T1000 (cell line): ENCODE results near the gene CIAO2A.
A peak's percentile ranks its signal among the peaks of the same experiment; 100 is the strongest.
"Not testable (repeated sequence)": the region's sequence is repeated elsewhere in the genome, so short reads cannot be mapped to it uniquely, and the experiment has no call there.

ENCODE experiments used
- DNase-seq: peaks from one replicate; lab custom pipeline; 2025; ENCODE audit warnings: mixed read lengths; lab: John Stamatoyannopoulos, UW

Gene CIAO2A, protein sequence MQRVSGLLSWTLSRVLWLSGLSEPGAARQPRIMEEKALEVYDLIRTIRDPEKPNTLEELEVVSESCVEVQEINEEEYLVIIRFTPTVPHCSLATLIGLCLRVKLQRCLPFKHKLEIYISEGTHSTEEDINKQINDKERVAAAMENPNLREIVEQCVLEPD

GRCh38 chr15:64093627-64094417 lies at the start of gene CIAO2A:
Gene CIAO2A (minus strand): TSS chr15:64093838. CDS start chr15:64093768, 70 bp downstream.
- peak; percentile 88 for DNase-seq

DNA sequence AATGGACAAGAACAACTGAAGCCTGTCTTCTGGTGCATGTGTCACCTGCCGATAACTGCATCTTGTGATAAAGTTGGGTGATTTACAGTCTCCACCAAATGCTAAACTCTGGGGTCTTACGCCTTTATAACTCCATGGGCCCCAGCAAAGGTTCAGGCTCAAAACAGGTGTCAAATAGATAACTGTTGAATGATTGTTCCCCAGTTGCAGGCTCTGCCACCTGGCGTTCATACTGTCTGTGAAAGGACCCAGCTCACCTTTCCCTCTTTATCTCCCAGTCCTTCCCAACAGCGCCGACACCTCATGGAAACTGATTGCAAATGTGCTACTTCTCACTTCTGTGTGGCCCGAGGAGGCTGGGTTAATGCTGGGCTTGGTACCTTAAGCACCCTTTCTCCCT lies 49.6 kb upstream of the CIAO2A start:
- DNase-seq: no peak

DNA sequence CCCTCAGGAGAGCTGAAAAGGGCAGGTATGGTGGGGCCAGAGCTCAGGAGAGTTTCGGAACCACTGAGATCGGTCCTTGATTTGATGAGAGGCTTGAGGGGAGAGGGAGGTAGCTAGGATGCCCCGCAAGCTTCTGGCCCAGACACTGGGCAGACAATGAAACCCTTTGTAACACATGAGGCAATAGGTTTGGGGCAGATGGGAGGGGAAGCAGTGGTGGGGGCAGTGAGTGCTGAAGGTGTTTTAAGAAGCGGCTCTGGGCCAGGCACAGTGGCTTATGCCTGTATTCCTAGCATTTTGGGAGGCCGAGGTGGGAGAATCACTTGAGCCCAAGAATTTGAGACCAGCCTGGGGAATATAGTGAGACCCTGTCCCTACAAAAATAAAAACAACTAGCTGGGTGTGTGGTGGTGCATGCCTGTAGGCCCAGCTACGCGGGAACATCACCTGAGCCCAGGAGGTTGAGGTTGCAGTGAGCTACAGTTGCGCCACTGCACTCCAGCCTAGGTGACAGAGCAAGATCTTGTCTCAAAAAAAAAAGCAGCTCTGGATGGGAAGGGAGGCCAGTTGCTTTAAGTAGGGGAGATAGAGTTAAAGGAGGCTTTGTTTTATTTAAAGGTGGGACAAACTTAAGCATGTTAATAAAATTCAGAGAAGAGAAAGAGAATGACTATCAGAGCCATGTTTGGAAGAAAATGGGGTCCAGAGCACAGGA lies 48.3 kb upstream of the CIAO2A start:
- DNase-seq: no peak

DNA sequence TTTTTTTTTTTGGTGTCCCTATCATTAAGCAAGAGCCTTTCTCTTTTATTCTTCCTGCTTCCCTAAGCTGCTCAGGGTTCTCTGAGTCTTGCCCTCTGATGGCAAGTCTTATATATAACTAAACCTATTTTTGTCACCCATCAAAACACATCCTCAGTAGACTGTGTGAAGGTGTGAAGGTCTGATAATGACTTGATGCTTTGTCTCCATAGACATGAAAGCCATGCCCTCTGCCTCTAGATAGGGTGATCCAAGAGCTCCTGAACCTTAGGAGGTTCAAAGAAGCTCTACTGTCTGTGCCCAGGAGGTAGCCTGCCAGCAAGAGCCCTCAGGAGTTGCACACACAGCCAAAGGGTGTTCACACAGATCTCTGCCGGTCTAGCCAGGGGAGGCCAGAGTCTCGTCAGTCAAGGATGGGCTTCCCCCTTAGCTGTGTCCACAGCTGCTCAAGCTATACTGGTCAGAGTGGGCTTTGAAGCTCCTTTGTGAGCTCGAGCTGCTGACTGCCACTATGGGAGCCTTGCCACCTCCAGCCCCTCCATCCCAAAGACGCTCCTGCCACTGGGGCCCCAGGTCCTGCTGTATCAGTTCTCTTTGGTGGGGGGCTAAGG lies 44.8 kb upstream of the CIAO2A start:
- no peak for DNase-seq

DNA sequence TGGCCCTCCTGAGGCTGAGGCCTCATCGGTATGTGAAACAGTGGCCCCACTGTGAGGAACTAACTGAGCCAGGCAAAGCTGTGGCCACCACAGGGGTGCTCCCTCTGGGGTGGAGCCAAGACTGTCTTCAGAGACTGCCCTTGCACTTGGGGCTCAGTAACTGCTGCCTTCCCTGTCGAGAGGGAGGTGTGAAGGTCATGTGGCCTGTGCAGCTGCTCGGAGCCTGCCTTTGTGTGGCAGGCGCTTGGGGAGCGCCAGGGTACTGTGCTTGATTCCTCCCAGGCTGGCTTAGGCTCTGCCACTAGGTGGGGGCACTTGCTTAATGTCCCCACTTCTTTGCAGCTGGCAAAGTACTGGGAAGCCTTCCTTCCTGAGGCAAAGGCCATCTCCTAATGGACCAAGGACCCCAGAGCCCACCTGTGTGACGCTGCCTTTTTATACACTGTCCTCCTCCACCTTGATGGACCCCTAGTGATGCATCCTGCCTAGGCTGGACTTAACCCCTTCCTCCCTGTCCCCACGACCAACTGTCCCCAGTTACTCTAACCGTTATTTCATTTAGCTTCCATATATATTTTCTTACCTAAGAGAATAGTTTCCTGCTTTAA lies 43.7 kb upstream of the CIAO2A start:
- no peak for DNase-seq

DNA sequence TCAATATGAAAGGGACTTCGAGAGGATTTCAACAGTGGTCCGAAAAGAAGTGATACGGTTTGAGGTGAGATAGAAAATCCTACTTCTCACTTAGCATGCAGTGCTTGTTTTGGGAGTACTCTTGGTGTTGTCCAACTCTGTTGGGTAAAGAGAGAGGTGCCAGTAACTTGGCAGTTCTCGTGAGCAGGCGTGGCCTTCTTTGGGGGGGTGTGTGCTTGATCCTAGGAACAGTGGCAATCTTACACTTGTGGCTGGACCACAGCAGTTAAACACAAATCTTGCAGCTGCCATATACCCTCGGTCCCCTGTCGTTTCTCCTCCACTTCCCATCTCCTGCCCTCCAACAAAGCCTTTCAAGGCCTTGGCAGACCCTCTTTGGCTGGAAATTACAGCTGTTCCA lies 42.7 kb upstream of the CIAO2A start:
- no peak for DNase-seq

GRCh38 chr15:64134345-64134829 lies 40.7 kb upstream of the CIAO2A start:
- no peak for DNase-seq

GRCh38 chr15:64133623-64134344 lies 40.1 kb upstream of the CIAO2A start:
- DNase-seq: no peak

GRCh38 chr15:64132217-64132616 lies 38.6 kb upstream of the CIAO2A start:
- no peak for DNase-seq

- DNase-seq: no peak
These were observed 37.9 kb upstream of the CIAO2A start for GRCh38 chr15:64131547-64131946.

- no peak for DNase-seq
These were observed 36.5 kb upstream of the CIAO2A start for GRCh38 chr15:64130159-64130558.

GRCh38 chr15:64127521-64128270 lies 34.1 kb upstream of the CIAO2A start:
- no peak for DNase-seq

- no peak for DNase-seq
These were observed 32.3 kb upstream of the CIAO2A start for GRCh38 chr15:64125978-64126377.

DNA sequence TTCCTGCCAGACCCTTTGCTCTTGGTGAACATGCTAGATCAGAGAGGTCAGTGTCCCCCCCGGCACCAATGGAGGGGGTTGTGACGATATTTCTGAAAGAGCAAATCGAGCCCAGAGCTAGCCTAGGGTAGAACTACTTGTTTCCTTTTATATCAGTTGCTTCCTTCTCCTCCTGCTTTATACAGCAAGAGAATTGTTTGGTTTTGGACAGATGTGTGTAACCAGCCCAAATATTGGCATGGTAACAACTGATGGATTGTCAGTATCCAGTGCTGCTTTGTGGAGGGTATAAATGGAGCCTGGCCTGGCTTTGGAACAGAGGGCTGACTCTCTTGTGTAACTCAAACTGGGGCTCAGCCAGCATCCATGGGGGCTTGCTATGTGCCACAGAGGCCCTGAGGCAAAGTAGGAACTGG lies 29.3 kb upstream of the CIAO2A start:
- DNase-seq: no peak

GRCh38 chr15:64122444-64122843 lies 28.8 kb upstream of the CIAO2A start:
- DNase-seq: no peak

DNA sequence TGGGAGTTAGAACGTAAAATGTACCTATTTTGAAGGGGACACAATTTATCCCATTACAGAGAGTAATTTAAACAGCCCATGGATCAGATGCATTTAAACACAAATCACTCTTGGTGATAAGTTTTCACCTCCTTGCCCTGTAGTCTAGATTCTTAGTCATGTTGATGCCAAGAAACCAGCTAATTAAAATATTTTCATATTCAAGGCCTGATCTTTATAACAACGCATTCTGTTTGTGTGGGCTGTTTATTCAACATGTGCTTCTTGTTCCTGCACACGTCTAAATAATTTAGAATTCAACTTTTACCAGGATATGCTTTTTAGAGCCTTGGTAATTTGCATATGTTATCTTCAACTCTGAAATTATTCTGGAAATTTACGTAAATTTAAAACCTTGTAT lies 28.0 kb upstream of the CIAO2A start:
- no peak for DNase-seq

- not testable (repeated sequence) for DNase-seq
These were observed 26.7 kb upstream of the CIAO2A start for GRCh38 chr15:64120322-64120721.

GRCh38 chr15:64117759-64118487 lies 24.3 kb upstream of the CIAO2A start:
- DNase-seq: no peak

GRCh38 chr15:64112904-64113303 lies 19.3 kb upstream of the CIAO2A start:
- DNase-seq: no peak
